K562 treated with DMSO at 1 percent for 4 hours (cell line): ENCODE measurements around the gene MED4. TPM values are rescaled to one million over a fixed set of nuclear protein-coding genes. Genes with fewer than 3 reads are reported as not detected.

ENCODE experiments used
- total RNA-seq: library from RNA; unstranded; fragments of 300-600 nt; gene quantifications from 2 replicates; pipeline ENCODE4 v1.2.3, GENCODE V29; 2022; ENCODE audit not compliant: insufficient read depth

MED4 gene
- total RNA-seq, result 13.6 and 18.5 TPM in 2 replicates

GRCh38 chr13:48094781-48095502 is at the start of gene MED4:
MED4 (minus strand) TSS chr13:48095104; CDS start chr13:48095078, 26 bp downstream.

GRCh38 chr13:48037346-48038173 is 57.3 kb downstream of the MED4 start, which contains the start of gene NUDT15:
NUDT15 (plus strand) TSS chr13:48037726; CDS start chr13:48037747, 21 bp downstream.

Other genes starting within 250 kb of the MED4 start
- gene SUCLA2, start 93.8 kb downstream of the MED4 start, total RNA-seq, result 18.9 and 20.5 TPM in 2 replicates
- 5.9 and 9.6 TPM in 2 replicates for gene NUDT15, start 57.4 kb downstream of the MED4 start, total RNA-seq
- gene ITM2B, start 138.1 kb upstream of the MED4 start, total RNA-seq, result 62.5 and 70.2 TPM in 2 replicates
- 14.0 TPM in 2 replicates for gene RB1, start 208.6 kb upstream of the MED4 start, total RNA-seq